K562 (cell line): ENCODE measurements around the gene TXLNB. TPM values are rescaled to one million over a fixed set of nuclear protein-coding genes. Genes with fewer than 3 reads are reported as not detected.
"Not testable (repeated sequence)": the region's sequence is repeated elsewhere in the genome, so short reads cannot be mapped to it uniquely, and the experiment has no call there.

ENCODE experiments used
- ATAC-seq: fragments of 200-7000 bp; cut with Tn5 transposase; 3 replicates; pipeline ENCODE4 v1.9.1; 2020; ENCODE audit warnings: moderate library complexity
- BruUV-seq: library from RNA; stranded (reverse); fragments of 400-500 nt; replicated peaks from 2 replicates; lab custom pipeline; 2021; lab: Mats Ljungman, UMichigan
- CTCF ChIA-PET: fragments of 300-600 bp; formaldehyde crosslinking; extraction: SDS; loops from one replicate; lab custom pipeline; 2021; ENCODE audit warnings: low intra/inter-chr PET ratio; lab: Yijun Ruan, JAX
- POLR2A ChIA-PET: fragments of 300-600, 350-650 bp; sonication (Branson Sonifier 250); formaldehyde crosslinking; extraction: SDS; loops from one replicate; lab custom pipeline; 2021; ENCODE audit warnings: antibody characterized with exemption, inconsistent platforms; lab: Yijun Ruan, JAX
- DNase-seq, 4 experiments: peaks; one replicate each; pipeline versions ENCODE4 v3.0.0 to v3.0.0-alpha.2; 2011 to 2018; ENCODE audit warnings: low spot score in 3 of 4, mixed read lengths in 3 of 4; ENCODE audit errors: extremely low read depth in 1 of 4
- FAIRE-seq: peaks from 2 replicates; lab custom pipeline; 2011; peaks lifted over from hg19 to GRCh38; lab: Jason Lieb, UNC
- H2AFZ ChIP-seq: 2 replicates; pipeline ENCODE4 v1.6.0; 2011; ENCODE audit warnings: low read depth, low read length, control low read depth, inconsistent platforms
- H3K27ac ChIP-seq: fragments of 200-600 bp; 3 replicates; pipeline ENCODE4 v1.8.0; 2011; ENCODE audit warnings: low read depth, mild to moderate bottlenecking, control low read depth, inconsistent platforms, low read length, moderate library complexity, mixed read lengths; ENCODE audit errors: extremely low read depth
- H3K27me3 ChIP-seq, 2 experiments: fragments of 300-600 bp in 1 of 2; 2 replicates in 1 of 2; 3 replicates in 1 of 2; pipeline versions ENCODE4 v1.6.0 to v1.8.0; 2011; ENCODE audit warnings: inconsistent platforms in 2 of 2, low read length in 2 of 2, mild to moderate bottlenecking in 1 of 2, mixed read lengths in 1 of 2, moderate library complexity in 1 of 2; ENCODE audit not compliant: control insufficient read depth in 2 of 2, insufficient read depth in 2 of 2
- H3K36me3 ChIP-seq: fragments of 300-600 bp; 3 replicates; pipeline ENCODE4 v1.8.0; 2011; ENCODE audit warnings: mild to moderate bottlenecking, low read length, inconsistent platforms; ENCODE audit not compliant: control insufficient read depth, insufficient read depth
- H3K4me1 ChIP-seq, 2 experiments: fragments of 200-600 bp in 1 of 2; replicated peaks in 1 of 2; 2 replicates in 1 of 2; 3 replicates in 1 of 2; pipeline versions ENCODE4 v1.5.1 to v1.8.0; 2011; ENCODE audit warnings: inconsistent platforms in 2 of 2, low read length in 2 of 2, mild to moderate bottlenecking in 1 of 2, mixed read lengths in 1 of 2, moderate library complexity in 1 of 2; ENCODE audit not compliant: control insufficient read depth in 2 of 2, insufficient read depth in 2 of 2
- H3K4me2 ChIP-seq: 2 replicates; pipeline ENCODE4 v1.6.1; 2011; ENCODE audit warnings: low read length, control low read depth, inconsistent platforms, mixed read lengths; ENCODE audit not compliant: insufficient read depth
- H3K4me3 ChIP-seq: fragments of 200-600 bp; sonication (generic), shearing (Covaris generic); 2 replicates; pipeline ENCODE4 v1.5.1; 2016; ENCODE audit warnings: control low read depth, inconsistent platforms
- H3K79me2 ChIP-seq: fragments of 200-600 bp; 3 replicates; pipeline ENCODE4 v1.8.0; 2011; ENCODE audit warnings: low read length, inconsistent platforms; ENCODE audit not compliant: control insufficient read depth, insufficient read depth
- H3K9ac ChIP-seq, 2 experiments: 2 replicates each; pipeline versions ENCODE4 v1.6.0 to v1.6.1; 2011; ENCODE audit warnings: low read depth in 2 of 2, low read length in 2 of 2, control low read depth in 1 of 2, inconsistent platforms in 1 of 2, mild to moderate bottlenecking in 1 of 2, mixed read lengths in 1 of 2; ENCODE audit not compliant: insufficient read depth in 1 of 2
- H3K9me1 ChIP-seq: one replicate; pipeline ENCODE4 v1.6.0; 2011; ENCODE audit warnings: inconsistent platforms, mild to moderate bottlenecking, low read length, moderate library complexity; ENCODE audit not compliant: control insufficient read depth, insufficient read depth
- H3K9me3 ChIP-seq: replicated peaks from 2 replicates; pipeline ENCODE4 v1.5.1; 2011; ENCODE audit warnings: low read depth, low read length, inconsistent platforms; ENCODE audit not compliant: control insufficient read depth, insufficient read depth
- H4K20me1 ChIP-seq: replicated peaks from 2 replicates; pipeline ENCODE4 v1.6.1; 2011; ENCODE audit warnings: low read length, inconsistent platforms, mixed read lengths; ENCODE audit not compliant: control insufficient read depth, insufficient read depth
- BCOR ChIP-seq: fragments of 450-650 bp; IDR thresholded peaks from 2 replicates; pipeline ENCODE4 v1.6.1; 2016
- KAT2B ChIP-seq: IDR thresholded peaks from one replicate; pipeline ENCODE4 v1.6.1; 2012; ENCODE audit warnings: low read depth, mild to moderate bottlenecking, control low read depth, inconsistent platforms, low read length, moderate library complexity
- MTF1 ChIP-seq: fragments of 250-450 bp; sonication (Bioruptor Pico); IDR thresholded peaks from 2 replicates; pipeline ENCODE4 v1.9.0; 2021; ENCODE audit warnings: moderate library complexity, mild to moderate bottlenecking, inconsistent platforms, borderline replicate concordance
- PHF21A ChIP-seq: fragments of 450-650 bp; IDR thresholded peaks from 2 replicates; pipeline ENCODE4 v1.6.1; 2017; ENCODE audit warnings: low read depth, borderline replicate concordance
- PHF8 ChIP-seq: fragments of 200-600 bp; sonication (generic); IDR thresholded peaks from 2 replicates; pipeline ENCODE4 v1.6.1; 2012; ENCODE audit warnings: mixed run types, mild to moderate bottlenecking, inconsistent platforms, low read length, moderate library complexity, borderline replicate concordance
- PRPF4 ChIP-seq: fragments of 200-400 bp; formaldehyde crosslinking; IDR thresholded peaks from one replicate; pipeline ENCODE4 v1.6.1; 2017; ENCODE audit warnings: low read length, low read depth, mild to moderate bottlenecking; ENCODE audit not compliant: insufficient read depth, poor library complexity, severe bottlenecking
- SMARCA5 ChIP-seq: fragments of 450-650 bp; IDR thresholded peaks from 2 replicates; pipeline ENCODE4 v1.6.1; 2016
- TAF15 ChIP-seq: fragments of 200-400 bp; formaldehyde crosslinking; IDR thresholded peaks from 2 replicates; pipeline ENCODE4 v1.6.1; 2017; ENCODE audit warnings: mild to moderate bottlenecking, low read depth, low read length, moderate library complexity
- ZNF699 ChIP-seq: fragments of 250-450 bp; sonication (Bioruptor Pico); IDR thresholded peaks from 2 replicates; pipeline ENCODE4 v1.8.0; 2021; ENCODE audit warnings: mild to moderate bottlenecking, moderate library complexity; ENCODE audit not compliant: insufficient replicate concordance
- WGBS: fragments of 100-300 bp; shearing (Covaris generic); methylation state at CpG from one replicate; pipeline ENCODE4 v1.1.6; 2016; ENCODE audit warnings: low coverage, mixed read lengths; ENCODE audit not compliant: insufficient coverage; ENCODE audit errors: missing lambda C conversion rate; 5-methylcytosine and 5-hydroxymethylcytosine counted together
- in situ Hi-C: fragments of 300-500 bp; cut with MboI; formaldehyde crosslinking; loops from 4 replicates; pipeline ENCODE4 v1.15.0; 2018; ENCODE audit warnings: inconsistent platforms, mixed read lengths
- intact Hi-C: fragments of 100-400 bp; cut with micrococcal nuclease; formaldehyde crosslinking; loops from 2 replicates; pipeline ENCODE4 v1.14.2; 2022
- polyA plus RNA-seq, 8 experiments: library from polyadenylated mRNA; depleted of rRNA in 4 of 8; stranded (reverse) in 5 of 8; unstranded in 3 of 8; fragments of >200 nt; fragmentation: Nextera tagmentation in 2 of 8; fragmentation: Illumina TruSeq in 1 of 8; extraction: Ambion mirVana in 2 of 8; extraction: Trizol in 1 of 8; gene quantifications; 2 replicates each; pipeline versions ENCODE4 v1.2.1 to v1.2.3, GENCODE V29; 2011 to 2014; ENCODE audit warnings: inconsistent platforms in 1 of 8, missing spikeins in 1 of 8
- total RNA-seq, 7 experiments: library from RNA; depleted of rRNA in 6 of 7; stranded (reverse); fragments of >200 nt in 6 of 7; fragmentation: Illumina TruSeq in 2 of 7; extraction: Trizol in 2 of 7; gene quantifications; 2 replicates each; pipeline versions ENCODE4 v1.2.1 to v1.2.3, GENCODE V29; 2011 to 2021; ENCODE audit warnings: low replicate concordance in 1 of 7

TXLNB gene
- total and polyA plus RNA-seq, 9 of the 15 experiments (the other 6 are each of a cell fraction or from before 2014, with no cell fraction given), result not detected

DNA sequence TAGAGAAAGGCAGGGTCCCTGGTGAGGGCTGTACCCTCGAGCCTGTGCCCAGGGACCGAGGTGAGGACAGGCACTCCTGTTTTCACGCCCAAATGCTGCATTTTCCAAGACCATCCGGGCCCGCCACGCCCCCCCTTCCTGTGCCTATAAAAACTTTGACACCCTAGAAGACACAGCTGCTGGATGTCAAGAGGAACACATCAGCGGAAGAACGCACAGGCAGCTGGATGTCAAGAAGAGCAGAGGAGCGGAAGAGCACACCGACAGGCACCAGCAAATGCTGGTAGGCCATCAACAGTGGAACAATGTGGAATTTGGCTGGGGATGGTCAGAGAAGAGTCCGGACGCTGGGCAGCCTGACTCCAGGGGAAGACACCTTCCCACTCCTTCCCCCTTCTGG, 56.1 kb downstream of the TXLNB start:
- TF ChIP-seq KAT2B, result no peak
- TF ChIP-seq BCOR, result no peak
- TF ChIP-seq PRPF4, result no peak
- no peak for TF ChIP-seq TAF15
- TF ChIP-seq PHF21A, result no peak
- TF ChIP-seq PHF8, result no peak
- TF ChIP-seq MTF1 (CRISPR knock-in tag), result no peak
- TF ChIP-seq SMARCA5, result no peak
- TF ChIP-seq ZNF699, result no peak
- POLR2A ChIA-PET, result no interaction called here
- FAIRE-seq, result no peak

DNA sequence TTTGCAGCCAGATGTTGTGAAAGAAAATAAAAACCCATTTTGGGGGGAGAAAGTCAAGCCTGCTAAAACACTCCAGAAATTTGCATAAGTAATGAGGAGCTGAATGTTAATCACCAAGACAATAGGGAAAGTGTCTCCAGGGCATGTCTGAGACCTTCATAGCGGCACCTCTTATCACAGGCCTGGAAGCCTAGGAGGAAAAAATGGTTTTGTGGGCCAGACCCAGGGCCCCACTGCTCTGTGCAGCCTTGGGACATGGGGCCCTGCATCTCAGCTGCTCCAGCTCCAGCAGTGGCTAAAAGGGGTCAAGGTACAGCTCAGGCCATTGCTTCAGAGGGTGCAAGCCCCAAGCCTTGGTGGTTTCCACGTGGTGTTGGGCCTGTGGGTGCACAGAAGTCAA, 57.6 kb downstream of the TXLNB start:
- POLR2A ChIA-PET, H3K9me1 ChIP-seq, H3K27me3 ChIP-seq, H3K36me3 ChIP-seq, H3K27ac ChIP-seq, H3K4me1 ChIP-seq, H2AFZ ChIP-seq, DNase-seq, H3K9me3 ChIP-seq, FAIRE-seq, intact Hi-C loops, H3K9ac ChIP-seq, ATAC-seq, H4K20me1 ChIP-seq, BruUV-seq, CTCF ChIA-PET, H3K4me2 ChIP-seq, H3K79me2 ChIP-seq, in situ Hi-C loops, H3K4me3 ChIP-seq: not testable (repeated sequence)
- WGBS, result 0% methylated on average over 2 of the region's 2 CpGs

More for the DNA sequence above, 56.1 kb downstream of the TXLNB start:
- intact Hi-C loops (no loop called here), in situ Hi-C loops (no loop called here)
- Histone ChIP-seq H3K27ac (no peak overlapping the region), H4K20me1 (no peaks in the 10 kb centered on the region), H3K4me2 (no peak overlapping the region), H2AFZ (no peak overlapping the region), H3K9me1 (no peaks in the 10 kb centered on the region), H3K9ac (no peak overlapping the region), H3K36me3 (no peaks in the 10 kb centered on the region), H3K4me3 (no peak overlapping the region), H3K9me3 (no peaks in the 10 kb centered on the region), H3K79me2 (no peaks in the 10 kb centered on the region), H3K27me3 (peaks cover 0 to 7% of the 10 kb centered on the region in 2 experiments; a peak in 3 of 5 replicates), H3K4me1 (no peaks in the 10 kb centered on the region)
- CTCF ChIA-PET, result no interaction called here
- 2% methylated on average over 12 of the region's 12 CpGs for WGBS
- no TSS peak for BruUV-seq
- DNase-seq, result no peak
- no peak for ATAC-seq
